Measurements from ENCODE around the gene FAM184A.

DNA sequence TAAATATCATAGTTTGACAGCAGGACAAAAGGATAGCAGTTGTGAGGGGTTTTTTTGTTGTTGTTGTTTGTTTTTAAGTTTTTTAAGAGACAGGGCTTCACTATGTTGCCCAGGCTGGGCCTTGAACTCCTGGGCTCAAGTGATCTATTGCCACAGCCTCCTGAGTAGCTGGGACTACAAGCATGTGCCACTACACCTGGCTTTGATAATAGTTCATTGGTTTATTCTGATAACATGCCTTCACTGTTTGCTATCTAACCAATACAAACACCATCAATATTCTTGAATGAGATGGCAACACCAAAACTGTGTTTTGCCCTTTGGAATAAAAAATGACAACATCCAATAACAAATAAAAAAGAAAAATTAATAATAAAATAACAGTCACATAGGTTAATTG is 41.2 kb downstream of the FAM184A start:
- TF ChIP-seq CTCF (IDR thresholded peaks at IDR 0.05) (no peak), POLR2A (IDR thresholded peaks at IDR 0.05) (no peak)
